MM.1S (cell line): ENCODE measurements around the gene IFRD2.

Experiments
- EZH2 ChIP-seq: fragments of 300-600 bp; sonication (generic); optimal IDR thresholded peaks from 2 replicates; pipeline ENCODE3; 2017; ENCODE audit warnings: low read depth, mild to moderate bottlenecking, antibody characterized with exemption, low read length, mixed read lengths
- EZH2phosphoT487 ChIP-seq: fragments of 300-600 bp; sonication (generic); IDR thresholded peaks from 2 replicates; pipeline ENCODE4 v1.6.1; 2018; ENCODE audit warnings: antibody characterized with exemption, low read length
- TF ChIP-seq, protein P1 (sequence below): fragments of 300-600 bp; sonication (generic); IDR thresholded peaks from 2 replicates; pipeline ENCODE4 v1.5.1; 2016; ENCODE audit warnings: antibody characterized with exemption, low read length, mixed read lengths

DNA sequence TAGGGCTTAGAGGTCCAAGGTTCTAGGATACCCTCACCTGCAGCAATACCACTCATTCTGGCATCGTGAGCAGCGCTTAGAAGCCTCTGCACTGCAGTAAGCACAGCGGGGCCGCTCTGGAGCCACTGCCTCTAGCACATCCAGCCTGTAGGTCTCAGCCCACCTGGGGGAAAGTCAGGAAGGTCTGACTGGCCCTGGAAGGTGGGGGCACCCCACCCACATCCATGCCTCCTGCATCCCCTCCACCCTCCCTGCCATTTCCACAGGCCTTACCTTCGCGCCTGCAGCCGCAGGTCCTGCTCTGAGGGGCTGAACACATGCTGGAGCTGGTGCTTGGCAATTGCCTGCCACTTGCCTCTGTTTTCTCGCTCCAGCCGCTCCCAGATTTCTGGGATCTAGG lies 49.3 kb upstream of the IFRD2 start:
- TF ChIP-seq, protein P1, sequence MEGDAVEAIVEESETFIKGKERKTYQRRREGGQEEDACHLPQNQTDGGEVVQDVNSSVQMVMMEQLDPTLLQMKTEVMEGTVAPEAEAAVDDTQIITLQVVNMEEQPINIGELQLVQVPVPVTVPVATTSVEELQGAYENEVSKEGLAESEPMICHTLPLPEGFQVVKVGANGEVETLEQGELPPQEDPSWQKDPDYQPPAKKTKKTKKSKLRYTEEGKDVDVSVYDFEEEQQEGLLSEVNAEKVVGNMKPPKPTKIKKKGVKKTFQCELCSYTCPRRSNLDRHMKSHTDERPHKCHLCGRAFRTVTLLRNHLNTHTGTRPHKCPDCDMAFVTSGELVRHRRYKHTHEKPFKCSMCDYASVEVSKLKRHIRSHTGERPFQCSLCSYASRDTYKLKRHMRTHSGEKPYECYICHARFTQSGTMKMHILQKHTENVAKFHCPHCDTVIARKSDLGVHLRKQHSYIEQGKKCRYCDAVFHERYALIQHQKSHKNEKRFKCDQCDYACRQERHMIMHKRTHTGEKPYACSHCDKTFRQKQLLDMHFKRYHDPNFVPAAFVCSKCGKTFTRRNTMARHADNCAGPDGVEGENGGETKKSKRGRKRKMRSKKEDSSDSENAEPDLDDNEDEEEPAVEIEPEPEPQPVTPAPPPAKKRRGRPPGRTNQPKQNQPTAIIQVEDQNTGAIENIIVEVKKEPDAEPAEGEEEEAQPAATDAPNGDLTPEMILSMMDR, result no peak
- no peak for TF ChIP-seq EZH2
- no peak for TF ChIP-seq EZH2phosphoT487
